ENCODE results near the gene APEH. TPM values are rescaled to one million over a fixed set of nuclear protein-coding genes. Genes with fewer than 3 reads are reported as not detected.
A peak's percentile ranks its signal among the peaks of the same experiment; 100 is the strongest.

APEH gene
- total RNA-seq, 4 donors from 2014 or later = 92.2 to 219 (median 185) TPM

DNA sequence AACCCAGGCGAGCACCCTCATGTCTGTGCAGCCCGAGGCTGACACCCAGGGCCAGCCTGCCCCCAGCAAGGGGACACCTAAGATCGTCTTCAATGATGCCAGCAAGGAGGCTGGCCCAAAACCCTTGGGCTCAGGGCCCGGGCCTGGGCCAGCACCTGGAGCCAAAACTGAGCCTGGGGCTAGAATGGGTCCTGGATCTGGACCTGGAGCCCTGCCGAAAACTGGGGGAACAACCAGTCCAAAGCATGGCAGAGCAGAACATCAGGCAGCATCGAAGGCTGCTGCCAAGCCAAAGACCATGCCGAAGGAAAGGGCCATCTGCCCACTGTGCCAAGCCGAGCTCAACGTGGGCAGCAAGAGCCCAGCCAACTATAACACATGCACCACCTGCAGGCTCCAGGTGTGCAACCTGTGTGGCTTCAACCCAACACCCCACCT lies 31.4 kb upstream of the APEH start:
- DNase-seq = no peak
- intact Hi-C loops (cut with DNase I) = no loop called here
- Histone ChIP-seq H3K4me1 (peaks cover 0 to 3% of the 10 kb centered on the region in 2 donors), H3K4me3 (replicated peaks in 1 of 3) (no peak overlapping the region), H3K27me3 (no peaks in the 10 kb centered on the region), H3K27ac (no peak overlapping the region), H3K9me3 (no peaks in the 10 kb centered on the region), H3K36me3 (no peaks in the 10 kb centered on the region)
- WGBS, 2 donors = 89 to 91% methylated on average over 6 to 9 of the region's 9 CpGs
- TF ChIP-seq CTCF (IDR thresholded peaks at IDR 0.05) (no peak), POLR2A (IDR thresholded peaks at IDR 0.05) (no peak)

DNA sequence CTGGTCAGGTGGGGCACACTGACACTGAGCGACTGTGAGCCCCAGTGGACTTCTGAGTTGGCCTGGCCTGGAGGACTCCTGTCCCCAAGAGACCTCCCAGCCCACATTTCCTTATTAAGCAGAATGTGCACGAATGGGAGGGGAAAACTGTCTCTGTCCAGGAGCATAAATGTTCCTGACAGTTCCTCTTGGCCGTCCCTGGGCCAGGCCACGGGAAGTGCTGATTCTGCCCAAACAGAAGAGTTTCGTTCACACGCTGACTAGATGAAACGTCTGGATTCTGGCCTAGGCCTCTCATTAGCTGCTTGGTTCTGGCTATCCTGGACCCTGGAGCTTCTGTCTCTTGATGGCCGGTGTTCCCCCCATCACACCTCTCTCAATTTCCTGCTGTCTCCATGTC lies 29.5 kb upstream of the APEH start:
- H3K27ac ChIP-seq = no peak overlapping the region
- no peaks in the 10 kb centered on the region for H3K9me3 ChIP-seq
- no peak for TF ChIP-seq CTCF (IDR thresholded peaks at IDR 0.05)
- TF ChIP-seq POLR2A (IDR thresholded peaks at IDR 0.05) = no peak
- intact Hi-C loops (cut with DNase I) = no loop called here
- H3K27me3 ChIP-seq = no peaks in the 10 kb centered on the region
- no peak overlapping the region for H3K4me3 ChIP-seq (replicated peaks in 1 of 3)
- H3K36me3 ChIP-seq = no peaks in the 10 kb centered on the region
- peaks cover 0 to 11% of the 10 kb centered on the region in 2 donors for H3K4me1 ChIP-seq
- WGBS, 2 donors = 80 to 86% methylated on average over 8 of the region's 8 CpGs
- DNase-seq = no peak

DNA sequence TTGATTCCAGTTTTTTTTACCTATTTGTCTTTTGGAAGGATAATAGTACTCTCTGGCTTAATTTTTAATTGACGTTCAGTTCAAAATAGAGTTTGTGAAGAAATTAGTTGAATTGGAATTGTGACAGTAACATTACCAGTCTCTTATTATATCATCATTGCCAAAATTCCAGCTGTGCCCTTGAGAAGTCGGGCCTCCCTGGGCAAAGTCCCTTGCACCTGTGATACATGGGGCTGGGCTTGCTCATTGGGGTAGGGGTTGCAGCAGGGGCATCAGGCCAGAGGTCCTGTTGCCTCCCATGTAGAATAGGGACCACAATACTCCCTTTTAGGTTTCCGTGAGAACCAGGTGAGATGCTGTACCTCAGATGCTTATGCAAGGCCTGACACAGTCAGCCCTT lies 27.9 kb upstream of the APEH start:
- WGBS, 2 donors = 94 to 95% methylated on average over 3 of the region's 3 CpGs

GRCh38 chr3:49647741-49648140 lies 26.4 kb upstream of the APEH start:
- no peaks in the 10 kb centered on the region for H3K27me3 ChIP-seq
- intact Hi-C loops (cut with DNase I) = no loop called here
- no peak overlapping the region for H3K4me3 ChIP-seq (replicated peaks in 1 of 3)
- 25 to 30% methylated on average over 2 of the region's 2 CpGs for WGBS, 2 donors
- TF ChIP-seq POLR2A (IDR thresholded peaks at IDR 0.05) (no peak), CTCF (IDR thresholded peaks at IDR 0.05) (no peak)
- H3K4me1 ChIP-seq = peaks cover 0 to 11% of the 10 kb centered on the region in 2 donors
- no peaks in the 10 kb centered on the region for H3K9me3 ChIP-seq
- peak; percentile 53 to 64 for DNase-seq
- no peak overlapping the region for H3K27ac ChIP-seq
- H3K36me3 ChIP-seq = no peaks in the 10 kb centered on the region

More for the DNA sequence above, 27.9 kb upstream of the APEH start:
- Histone ChIP-seq H3K4me1 (peaks cover 0 to 11% of the 10 kb centered on the region in 2 donors), H3K4me3 (replicated peaks in 1 of 3) (no peak overlapping the region), H3K9me3 (no peaks in the 10 kb centered on the region), H3K27me3 (no peaks in the 10 kb centered on the region), H3K36me3 (no peaks in the 10 kb centered on the region), H3K27ac (no peak overlapping the region)
- no peak for DNase-seq
- intact Hi-C loops (cut with DNase I) = no loop called here
- TF ChIP-seq CTCF (IDR thresholded peaks at IDR 0.05) (no peak), POLR2A (IDR thresholded peaks at IDR 0.05) (no peak)

DNA sequence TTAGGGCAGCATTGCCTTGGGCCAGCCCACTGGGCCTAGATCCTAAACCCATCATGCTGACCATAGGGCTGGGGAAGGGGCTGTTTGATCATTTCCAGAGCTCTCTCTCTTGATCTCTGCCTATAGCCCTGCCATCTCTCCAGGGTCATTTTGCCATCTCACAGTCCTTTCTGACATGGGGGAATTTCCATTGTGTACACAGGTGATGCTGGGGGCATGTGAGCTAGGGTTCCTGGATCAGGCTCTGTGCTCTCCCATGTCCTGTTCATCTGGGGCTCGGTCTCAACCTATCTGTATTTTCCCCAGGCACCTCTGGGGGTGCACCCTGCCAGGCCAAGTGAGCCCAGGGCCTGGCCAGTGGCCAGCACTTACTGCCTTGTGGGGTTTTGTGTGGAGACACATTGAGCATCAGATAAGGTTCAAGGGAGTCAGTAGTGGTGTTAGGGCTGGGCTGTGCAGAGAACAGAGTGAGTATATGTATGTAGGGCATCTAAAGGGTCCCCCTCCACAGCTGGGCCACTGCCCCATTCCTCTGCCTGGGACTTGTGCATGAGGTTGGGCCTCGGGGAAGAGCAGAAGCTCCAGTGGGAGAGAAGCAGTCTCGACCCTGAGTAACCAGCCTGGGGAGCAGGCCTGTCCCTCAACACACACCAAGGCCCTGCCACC lies 25.7 kb upstream of the APEH start:
- intact Hi-C loops (cut with DNase I) = no loop called here
- Histone ChIP-seq H3K4me1 (peaks cover 0 to 11% of the 10 kb centered on the region in 2 donors), H3K4me3 (replicated peaks in 1 of 3) (no peak overlapping the region), H3K27me3 (no peaks in the 10 kb centered on the region), H3K36me3 (no peaks in the 10 kb centered on the region), H3K27ac (no peak overlapping the region), H3K9me3 (no peaks in the 10 kb centered on the region)
- WGBS, 2 donors = 81 to 88% methylated on average over 2 of the region's 3 CpGs
- TF ChIP-seq POLR2A (IDR thresholded peaks at IDR 0.05) = no peak
- TF ChIP-seq CTCF (IDR thresholded peaks at IDR 0.05) = no peak
- no peak for DNase-seq
